Measurements from ENCODE around the gene ADAM15.
A peak's percentile ranks its signal among the peaks of the same experiment; 100 is the strongest.

The ADAM15 gene, protein sequence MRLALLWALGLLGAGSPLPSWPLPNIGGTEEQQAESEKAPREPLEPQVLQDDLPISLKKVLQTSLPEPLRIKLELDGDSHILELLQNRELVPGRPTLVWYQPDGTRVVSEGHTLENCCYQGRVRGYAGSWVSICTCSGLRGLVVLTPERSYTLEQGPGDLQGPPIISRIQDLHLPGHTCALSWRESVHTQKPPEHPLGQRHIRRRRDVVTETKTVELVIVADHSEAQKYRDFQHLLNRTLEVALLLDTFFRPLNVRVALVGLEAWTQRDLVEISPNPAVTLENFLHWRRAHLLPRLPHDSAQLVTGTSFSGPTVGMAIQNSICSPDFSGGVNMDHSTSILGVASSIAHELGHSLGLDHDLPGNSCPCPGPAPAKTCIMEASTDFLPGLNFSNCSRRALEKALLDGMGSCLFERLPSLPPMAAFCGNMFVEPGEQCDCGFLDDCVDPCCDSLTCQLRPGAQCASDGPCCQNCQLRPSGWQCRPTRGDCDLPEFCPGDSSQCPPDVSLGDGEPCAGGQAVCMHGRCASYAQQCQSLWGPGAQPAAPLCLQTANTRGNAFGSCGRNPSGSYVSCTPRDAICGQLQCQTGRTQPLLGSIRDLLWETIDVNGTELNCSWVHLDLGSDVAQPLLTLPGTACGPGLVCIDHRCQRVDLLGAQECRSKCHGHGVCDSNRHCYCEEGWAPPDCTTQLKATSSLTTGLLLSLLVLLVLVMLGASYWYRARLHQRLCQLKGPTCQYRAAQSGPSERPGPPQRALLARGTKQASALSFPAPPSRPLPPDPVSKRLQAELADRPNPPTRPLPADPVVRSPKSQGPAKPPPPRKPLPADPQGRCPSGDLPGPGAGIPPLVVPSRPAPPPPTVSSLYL
- 26.8 to 47.4 reads per million in 2 donors for total RNA-seq

GRCh38 chr1:155050560-155051341, at the start of gene ADAM15:
Gene ADAM15 (plus strand): TSS chr1:155051316. CDS start chr1:155051387, 71 bp downstream.
- DNase-seq, result peak; percentile 83

- no peak for DNase-seq
These were observed 49.8 kb upstream of the ADAM15 start for GRCh38 chr1:155001425-155001674.

- peak; percentile 97 for DNase-seq
These were observed 49.2 kb upstream of the ADAM15 start for GRCh38 chr1:155001675-155002463.

DNA sequence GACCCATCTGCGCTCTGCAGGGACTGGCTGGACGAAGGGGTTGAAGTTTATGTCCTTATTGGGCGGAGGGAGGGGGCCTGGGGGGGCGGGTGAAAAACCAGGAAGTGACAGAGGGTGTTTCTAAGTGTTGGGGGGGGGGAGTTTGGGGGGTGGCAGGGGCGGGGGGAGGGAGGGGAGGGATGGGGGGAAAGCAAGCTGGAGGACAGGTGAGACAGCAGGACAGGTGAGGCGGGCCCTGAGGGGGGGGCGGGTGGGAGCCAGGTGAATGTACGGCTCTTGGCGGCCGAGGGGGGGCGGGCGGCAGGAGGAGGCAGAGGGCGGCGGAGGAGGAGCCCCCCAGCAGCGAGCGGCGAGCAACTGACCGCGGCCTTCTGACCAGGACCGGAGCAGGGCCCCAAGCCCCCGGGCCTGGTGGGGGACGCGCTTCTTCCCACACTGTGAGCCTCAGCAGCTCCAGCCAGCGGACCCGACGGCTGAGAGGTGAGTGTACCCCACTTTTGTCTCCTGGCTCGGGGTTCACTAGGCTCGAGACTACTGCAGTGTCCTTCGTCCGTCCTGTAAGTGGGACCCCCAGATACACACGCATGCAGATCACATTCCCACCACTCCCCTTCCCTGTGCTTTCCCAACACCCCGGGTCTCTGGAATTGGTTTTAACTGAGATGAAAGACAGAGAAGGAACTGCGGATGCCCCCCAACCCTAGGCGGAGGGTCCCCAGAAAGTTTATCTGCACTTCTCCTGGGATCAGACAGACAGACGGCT, 48.5 kb upstream of the ADAM15 start, which contains the start of gene ZBTB7B:
ZBTB7B (plus strand) TSS at position 339 of the 763 bp plus-strand sequence. CDS start 11,859 bp downstream, outside the sequence.
- no peak for DNase-seq

DNA sequence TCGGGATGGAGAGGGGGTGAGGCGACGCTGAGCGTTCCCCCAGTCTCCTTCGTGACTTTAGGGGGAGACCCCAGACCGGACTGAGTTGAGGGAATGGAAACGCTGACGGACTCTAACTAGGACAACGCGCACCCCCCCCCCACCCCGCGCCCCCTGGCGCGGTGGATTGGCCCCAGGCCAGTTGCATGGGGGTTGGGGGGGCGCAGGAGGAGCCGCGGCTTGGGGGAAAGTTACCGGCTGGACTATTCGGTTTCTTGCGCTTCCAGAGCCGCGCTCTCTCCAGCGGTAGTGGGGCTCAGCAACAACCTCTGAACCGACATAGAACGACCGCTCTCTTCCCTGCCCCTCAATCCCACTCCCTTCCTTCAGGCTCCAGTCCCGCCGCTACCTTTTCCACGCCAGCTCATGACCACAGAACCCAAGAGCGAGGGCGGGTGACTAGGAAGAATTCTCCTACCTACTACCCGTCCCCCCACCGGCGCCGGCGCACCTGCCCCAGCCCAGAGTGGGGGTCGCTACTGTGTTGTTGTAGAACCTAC, 47.8 kb upstream of the ADAM15 start:
- DNase-seq, result no peak

GRCh38 chr1:155003766-155004351, 47.3 kb upstream of the ADAM15 start:
- DNase-seq, result no peak

DNA sequence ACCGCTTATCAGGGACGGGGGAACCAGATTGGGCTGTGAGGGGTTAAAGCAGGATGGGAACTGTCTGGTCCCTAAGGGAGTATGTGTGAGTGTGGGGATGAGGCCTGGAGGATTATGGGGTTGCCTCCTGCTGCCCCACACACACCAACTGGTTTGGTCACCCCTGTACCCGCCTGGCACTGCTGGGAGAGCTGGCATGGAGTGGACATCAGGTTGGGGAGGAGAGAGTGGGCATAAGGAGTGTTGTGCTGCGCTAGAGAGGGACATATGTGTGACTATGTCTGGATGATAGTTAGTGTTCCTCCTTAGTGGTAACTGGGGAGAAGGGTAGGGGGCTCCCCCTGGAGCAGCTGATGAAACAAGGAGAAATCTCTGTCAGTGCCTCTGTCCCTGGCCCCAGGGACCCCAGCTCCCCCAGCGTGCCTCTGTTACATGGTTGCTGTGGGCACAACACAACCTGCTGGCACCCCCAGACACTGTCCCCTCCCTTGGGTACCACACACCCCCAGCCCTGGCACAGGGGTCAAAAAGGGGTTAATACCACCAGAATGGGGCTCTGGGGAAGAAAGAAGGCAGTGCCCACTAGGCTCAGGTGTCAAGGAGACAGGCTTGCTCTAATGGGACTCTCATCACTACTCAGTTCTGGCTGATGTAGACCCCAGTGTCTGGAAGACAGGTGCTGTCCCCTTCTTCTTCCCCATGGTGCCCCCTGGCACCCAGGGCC, 46.6 kb upstream of the ADAM15 start:
- DNase-seq, result no peak

DNA sequence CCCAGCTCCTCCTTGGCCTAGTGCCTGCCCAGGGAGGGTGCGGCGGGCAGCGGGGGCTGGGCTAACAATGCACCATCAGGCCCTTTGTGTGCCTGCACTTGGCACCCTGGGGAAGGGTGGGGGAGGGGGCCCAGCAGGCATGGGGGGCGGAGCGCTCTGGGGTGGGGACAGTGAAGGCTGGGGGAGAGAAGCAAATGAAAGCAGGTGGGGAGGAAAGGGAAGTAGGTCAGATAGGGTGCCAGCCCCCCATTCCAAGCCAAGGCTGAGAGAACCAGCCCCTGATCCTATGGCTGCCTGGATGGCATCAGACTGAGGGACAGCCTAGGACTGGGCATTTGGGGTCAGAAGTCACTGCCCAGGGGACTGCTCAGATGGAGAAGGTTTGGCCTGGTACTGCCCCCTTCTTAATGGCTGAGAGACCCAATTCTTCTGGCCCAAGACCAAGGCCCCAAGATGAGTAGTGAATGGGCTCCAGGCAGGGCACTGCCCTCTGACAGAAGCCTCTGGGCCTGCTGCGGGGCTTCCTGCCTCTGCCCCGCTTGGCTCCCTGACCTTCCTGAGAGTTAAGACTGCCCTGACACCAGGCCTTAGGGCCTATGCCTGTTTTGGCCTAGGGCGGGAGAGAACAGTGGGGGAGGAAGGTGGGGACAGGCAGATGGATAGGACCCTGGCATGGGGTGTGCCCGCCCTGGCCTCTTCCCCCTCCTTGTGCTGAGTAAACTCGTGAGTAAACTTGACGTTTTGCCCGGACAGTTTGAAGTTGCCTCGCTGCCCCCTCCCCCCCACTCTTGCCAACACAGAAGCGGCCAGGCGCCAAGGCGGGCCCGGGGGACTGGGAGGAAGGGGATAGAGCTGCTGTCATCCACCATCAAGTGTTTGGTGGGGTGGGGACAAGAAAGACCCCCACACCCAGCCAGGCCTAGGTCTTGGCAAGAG, 45.8 kb upstream of the ADAM15 start:
- DNase-seq, result no peak

DNA sequence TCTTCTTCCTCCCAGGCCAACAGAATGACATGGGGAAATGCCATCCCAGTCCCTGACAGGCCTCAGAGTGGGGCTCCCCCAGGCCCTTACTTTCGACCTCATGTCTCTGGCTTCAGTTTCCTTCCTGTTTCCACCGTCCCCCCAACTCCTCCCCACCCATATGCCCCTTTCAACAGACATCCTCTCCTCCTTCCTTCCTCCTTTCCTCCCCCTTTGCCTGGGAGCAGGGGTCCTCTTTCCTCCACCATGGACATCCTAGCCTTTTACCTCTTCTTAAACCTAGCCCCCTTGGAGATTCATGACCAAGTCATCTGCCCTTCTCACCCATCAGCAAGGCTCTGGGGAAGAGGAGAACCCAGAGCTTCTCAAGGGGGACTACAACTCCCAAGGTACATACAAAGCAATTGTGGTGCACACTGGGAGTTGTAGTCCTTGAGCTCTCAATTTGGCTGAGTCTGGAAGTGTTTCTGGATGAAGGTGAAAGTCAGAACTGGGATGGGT, 44.5 kb upstream of the ADAM15 start:
- DNase-seq, result no peak

- DNase-seq, result no peak
These were observed 43.8 kb upstream of the ADAM15 start for GRCh38 chr1:155007251-155007828.

GRCh38 chr1:155008015-155008941, 42.8 kb upstream of the ADAM15 start:
- no peak for DNase-seq

DNA sequence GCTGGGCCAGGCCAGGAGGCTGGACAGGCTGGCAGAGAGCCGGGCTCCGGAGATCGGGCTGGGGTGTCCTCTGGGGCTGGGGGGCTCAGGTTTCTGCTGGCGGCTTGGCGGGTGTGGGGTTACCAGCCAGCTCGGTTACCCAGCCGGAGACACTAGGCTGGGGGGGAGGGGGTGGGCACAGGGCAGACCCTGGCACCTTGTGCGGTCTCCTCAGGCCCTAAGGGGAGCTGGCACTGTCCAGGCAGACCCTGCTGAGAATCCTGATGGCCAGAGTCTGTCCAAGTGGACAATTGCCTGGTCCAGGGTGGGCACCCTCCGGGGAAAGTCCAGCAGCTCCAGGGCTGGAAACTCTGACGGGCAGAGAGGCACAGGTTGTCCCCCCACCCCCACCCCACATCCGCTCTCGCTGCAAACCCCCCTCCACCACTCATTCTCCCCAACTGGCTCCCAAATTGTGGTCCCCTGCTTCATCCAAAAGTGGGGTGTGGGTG, 41.9 kb upstream of the ADAM15 start:
- no peak for DNase-seq

- DNase-seq, result no peak
These were observed 41.4 kb upstream of the ADAM15 start for GRCh38 chr1:155009742-155010141.

- DNase-seq, result no peak
These were observed 40.8 kb upstream of the ADAM15 start for GRCh38 chr1:155010211-155010918.

DNA sequence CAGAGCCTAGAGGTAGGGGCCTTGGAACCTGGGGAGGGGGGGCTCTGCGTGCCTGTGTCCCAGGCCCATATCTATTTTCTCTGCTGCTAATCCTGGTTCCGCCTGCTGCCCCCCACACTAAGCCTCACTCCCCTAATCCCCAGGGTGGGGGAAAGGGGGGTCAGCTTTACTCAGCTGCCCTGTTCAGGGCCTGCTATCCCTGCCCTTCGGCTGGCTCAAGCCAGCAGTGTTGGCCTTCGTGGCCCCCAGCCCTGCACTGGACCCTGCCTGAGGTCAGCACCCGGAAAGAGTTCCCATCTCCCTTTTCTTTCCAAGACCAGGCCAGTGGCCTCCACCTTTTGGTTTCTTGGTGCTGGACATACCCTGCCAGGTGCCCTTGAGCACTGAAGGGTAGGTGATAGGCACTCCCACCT, 40.1 kb upstream of the ADAM15 start:
- no peak for DNase-seq

DNA sequence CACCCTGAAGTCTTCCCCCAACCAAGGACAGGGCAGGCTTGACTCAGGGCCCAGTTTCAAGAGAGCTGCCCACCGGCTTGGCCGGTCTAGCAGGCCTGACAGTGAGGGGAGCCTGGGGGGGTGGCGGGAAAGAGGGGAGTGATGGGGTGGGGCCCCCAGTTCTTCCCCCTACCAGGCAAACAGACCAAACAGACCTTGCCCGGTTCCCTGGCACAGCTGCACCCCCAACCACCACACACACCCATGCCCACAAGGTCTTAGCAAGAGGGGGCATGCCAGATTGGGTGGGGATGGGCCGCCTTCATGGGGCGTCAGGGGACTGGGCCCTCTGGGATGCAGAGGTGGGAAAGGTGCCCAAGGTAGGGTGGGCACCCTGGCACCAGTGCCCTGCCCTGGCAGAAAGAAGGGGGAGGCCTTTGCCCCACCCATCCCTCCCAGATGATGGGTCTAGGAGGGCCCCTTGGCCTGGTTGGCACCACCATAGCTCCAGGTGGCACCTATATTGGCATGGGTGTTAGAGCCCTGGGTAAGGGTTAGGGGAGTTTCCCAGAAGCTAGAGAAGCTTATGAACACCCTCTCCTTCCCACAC, 39.6 kb upstream of the ADAM15 start:
- DNase-seq, result no peak
